GM21360 (cell line): ENCODE measurements around the gene HSPA1A.
"Not testable (repeated sequence)": the region's sequence is repeated elsewhere in the genome, so short reads cannot be mapped to it uniquely, and the experiment has no call there.

Source experiments
- ATAC-seq: cut with Tn5 transposase; IDR thresholded peaks from one replicate; pipeline ENCODE4 v1.9.1; 2021; ENCODE audit warnings: mild to moderate bottlenecking, moderate library complexity; ENCODE audit not compliant: unreplicated experiment

The HSPA1A gene

GRCh38 chr6:31808599-31808998 lies 6.7 kb upstream of the HSPA1A start:
- ATAC-seq = not testable (repeated sequence)

DNA sequence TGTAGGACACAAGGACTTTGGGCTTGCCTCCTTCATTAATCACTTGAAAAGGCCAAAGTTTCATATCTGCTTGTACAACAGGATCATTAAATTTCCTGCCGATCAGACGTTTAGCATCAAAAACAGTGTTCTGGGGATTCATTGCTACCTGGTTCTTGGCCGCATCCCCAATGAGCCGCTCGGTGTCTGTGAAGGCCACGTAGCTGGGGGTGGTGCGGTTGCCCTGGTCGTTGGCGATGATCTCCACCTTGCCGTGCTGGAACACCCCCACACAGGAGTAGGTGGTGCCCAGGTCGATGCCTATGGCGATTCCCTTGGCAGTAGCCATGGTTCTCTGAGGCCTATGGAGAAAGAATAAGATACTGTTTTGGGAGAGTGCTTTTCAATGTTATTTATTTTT lies 3.7 kb upstream of the HSPA1A start:
- no peak for ATAC-seq

DNA sequence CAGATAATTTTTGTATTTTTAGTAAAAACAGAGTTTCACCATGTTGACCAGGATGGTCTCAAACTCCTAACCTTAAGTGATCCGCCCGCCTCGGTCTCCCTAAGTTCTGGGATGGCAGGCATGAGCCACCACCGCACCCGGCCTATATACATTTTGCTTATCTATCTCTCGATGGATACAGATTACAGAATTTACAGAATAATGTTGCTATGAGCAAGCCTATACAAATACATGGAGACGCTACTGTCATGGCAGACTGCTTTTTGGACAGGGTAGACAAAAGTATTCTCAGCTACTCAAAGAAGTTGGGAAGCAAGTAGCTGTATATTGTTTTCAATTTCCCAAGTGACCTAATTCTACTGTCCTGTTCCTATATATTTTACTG lies 1.9 kb upstream of the HSPA1A start:
- no peak for ATAC-seq

GRCh38 chr6:31814677-31815024 lies 692 bp upstream of the HSPA1A start:
- no peak for ATAC-seq

DNA sequence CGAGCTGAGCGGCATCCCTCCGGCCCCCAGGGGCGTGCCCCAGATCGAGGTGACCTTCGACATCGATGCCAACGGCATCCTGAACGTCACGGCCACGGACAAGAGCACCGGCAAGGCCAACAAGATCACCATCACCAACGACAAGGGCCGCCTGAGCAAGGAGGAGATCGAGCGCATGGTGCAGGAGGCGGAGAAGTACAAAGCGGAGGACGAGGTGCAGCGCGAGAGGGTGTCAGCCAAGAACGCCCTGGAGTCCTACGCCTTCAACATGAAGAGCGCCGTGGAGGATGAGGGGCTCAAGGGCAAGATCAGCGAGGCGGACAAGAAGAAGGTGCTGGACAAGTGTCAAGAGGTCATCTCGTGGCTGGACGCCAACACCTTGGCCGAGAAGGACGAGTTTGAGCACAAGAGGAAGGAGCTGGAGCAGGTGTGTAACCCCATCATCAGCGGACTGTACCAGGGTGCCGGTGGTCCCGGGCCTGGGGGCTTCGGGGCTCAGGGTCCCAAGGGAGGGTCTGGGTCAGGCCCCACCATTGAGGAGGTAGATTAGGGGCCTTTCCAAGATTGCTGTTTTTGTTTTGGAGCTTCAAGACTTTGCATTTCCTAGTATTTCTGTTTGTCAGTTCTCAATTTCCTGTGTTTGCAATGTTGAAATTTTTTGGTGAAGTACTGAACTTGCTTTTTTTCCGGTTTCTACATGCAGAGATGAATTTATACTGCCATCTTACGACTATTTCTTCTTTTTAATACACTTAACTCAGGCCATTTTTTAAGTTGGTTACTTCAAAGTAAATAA lies 2.0 kb downstream of the HSPA1A start:
- not testable (repeated sequence) for ATAC-seq

- ATAC-seq = not testable (repeated sequence)
Observed at GRCh38 chr6:31817929-31818511, 2.7 kb downstream of the HSPA1A start.

DNA sequence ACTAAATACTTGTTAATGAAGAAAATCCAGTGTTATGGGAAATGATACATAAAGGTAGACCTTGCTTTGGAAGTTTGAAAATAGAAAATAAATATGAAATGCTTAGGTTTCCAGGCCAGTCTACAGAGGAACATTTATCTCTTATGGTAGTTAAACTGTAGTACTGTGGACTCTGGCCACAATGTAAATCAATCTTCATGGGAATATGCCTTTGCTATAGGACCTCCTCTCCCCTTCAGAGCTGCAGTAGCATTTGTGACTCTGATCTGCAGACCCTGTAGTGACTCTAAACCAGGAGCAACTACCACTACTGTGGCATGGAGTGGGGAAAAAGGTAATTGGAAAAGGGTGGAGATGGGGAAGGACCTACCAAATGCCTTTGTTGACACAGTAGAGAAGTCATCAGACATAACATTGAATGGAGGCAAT lies 4.5 kb downstream of the HSPA1A start:
- ATAC-seq = no peak

- not testable (repeated sequence) for ATAC-seq
Observed at GRCh38 chr6:31820399-31820798, 5.1 kb downstream of the HSPA1A start.

DNA sequence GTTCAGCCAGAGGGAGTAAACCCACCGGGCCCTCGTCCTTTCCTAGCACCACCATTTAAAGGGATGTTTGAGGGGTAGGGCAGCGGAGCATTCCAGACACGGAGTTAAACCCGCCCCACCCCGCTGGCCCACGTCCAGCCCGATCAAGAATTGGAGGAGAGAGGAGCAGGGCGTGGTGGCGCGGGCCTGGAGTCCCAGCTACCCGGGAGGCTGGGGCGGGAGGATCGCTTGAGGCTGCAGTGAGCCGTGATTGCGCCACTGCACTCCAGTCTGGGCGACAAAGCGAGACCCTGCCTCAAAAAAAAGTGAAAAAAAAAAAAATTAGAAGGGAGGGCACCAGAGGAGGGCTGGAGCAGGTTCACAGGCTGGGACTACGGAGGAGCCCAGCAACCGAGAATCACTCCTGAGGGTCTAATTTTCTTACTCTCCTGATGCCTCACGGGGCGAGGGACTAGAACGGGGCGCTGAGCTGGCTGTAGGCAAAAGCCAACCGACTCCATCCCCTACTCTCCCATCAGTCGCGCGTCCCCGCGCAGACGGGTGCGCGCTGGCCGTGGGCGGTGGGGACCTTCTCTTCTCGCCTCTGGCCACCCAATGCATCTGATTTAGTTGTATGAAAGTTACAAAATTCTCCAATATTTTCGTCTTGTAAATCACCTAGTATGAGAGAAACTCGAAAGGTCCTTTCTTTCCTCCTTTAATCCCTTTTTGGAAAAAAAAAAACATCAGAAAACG lies 6.1 kb downstream of the HSPA1A start:
- peak; percentile 37 for ATAC-seq

GRCh38 chr6:31822036-31822821 lies 6.9 kb downstream of the HSPA1A start:
- ATAC-seq = peak; percentile 24

- not testable (repeated sequence) for ATAC-seq
Observed at GRCh38 chr6:31823592-31824196, 8.4 kb downstream of the HSPA1A start.

GRCh38 chr6:31825553-31825952 lies 10.2 kb downstream of the HSPA1A start:
- ATAC-seq = no peak

GRCh38 chr6:31826793-31827285 lies 11.5 kb downstream of the HSPA1A start:
- no peak for ATAC-seq

GRCh38 chr6:31827286-31828079 lies 12.1 kb downstream of the HSPA1A start, which contains the start of gene HSPA1B:
HSPA1B (plus strand) TSS chr6:31827738; CDS start chr6:31827951, 213 bp downstream.
- ATAC-seq = peak; percentile 56

DNA sequence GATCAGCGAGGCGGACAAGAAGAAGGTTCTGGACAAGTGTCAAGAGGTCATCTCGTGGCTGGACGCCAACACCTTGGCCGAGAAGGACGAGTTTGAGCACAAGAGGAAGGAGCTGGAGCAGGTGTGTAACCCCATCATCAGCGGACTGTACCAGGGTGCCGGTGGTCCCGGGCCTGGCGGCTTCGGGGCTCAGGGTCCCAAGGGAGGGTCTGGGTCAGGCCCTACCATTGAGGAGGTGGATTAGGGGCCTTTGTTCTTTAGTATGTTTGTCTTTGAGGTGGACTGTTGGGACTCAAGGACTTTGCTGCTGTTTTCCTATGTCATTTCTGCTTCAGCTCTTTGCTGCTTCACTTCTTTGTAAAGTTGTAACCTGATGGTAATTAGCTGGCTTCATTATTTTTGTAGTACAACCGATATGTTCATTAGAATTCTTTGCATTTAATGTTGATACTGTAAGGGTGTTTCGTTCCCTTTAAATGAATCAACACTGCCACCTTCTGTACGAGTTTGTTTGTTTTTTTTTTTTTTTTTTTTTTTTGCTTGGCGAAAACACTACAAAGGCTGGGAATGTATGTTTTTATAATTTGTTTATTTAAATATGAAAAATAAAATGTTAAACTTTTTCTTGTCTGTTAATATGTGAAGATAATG lies 14.4 kb downstream of the HSPA1A start:
- no peak for ATAC-seq

DNA sequence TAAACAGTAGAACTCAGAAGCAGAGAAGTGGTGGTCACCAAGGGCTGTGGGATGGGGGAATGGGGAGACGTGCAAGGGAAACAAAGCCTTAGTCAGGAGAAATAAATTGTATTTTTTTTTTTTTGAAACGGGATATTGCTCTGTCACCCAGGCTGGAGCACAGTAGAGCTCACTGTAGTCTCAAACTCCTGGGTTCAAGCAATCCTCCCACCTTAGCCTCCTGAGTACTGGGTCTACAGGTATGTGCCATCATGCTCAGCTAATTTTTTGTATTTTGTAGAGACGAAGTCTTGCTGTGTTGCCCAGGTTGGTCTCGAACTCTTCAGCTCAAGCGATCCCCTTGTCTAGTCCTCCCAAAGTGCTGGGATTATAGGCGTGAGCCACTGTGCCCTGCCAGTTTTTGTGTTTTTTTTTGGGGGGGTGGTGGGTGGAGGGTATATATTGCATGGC lies 15.6 kb downstream of the HSPA1A start:
- ATAC-seq = no peak

GRCh38 chr6:31831350-31832215 lies 16.2 kb downstream of the HSPA1A start:
- no peak for ATAC-seq
